ENCODE measurements around the gene SLC25A28.

The SLC25A28 gene

DNA sequence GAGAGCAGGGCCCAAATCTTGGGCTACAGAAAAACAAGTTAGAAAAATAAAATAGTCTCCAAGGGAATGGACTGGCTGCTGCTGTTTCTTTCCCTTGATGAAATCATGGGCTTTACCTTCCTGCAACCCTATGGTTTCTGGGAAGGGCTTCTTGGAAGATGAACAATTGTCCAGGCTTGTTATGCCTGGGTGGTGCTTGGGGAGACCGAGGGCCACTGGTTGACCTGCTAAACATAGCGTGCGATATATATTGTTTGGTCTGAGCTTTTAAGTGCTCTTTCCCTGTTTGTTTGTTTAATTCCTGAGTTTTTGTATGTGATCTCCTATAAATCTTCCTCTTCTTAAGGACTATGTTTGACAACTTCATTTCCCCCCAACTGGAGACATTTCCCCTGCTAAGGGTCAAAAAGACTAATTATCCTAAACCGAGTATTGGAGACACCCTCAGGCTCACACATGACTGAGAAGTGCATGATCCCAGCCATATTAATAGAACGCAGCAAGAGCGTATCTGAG is 37.9 kb downstream of the SLC25A28 start:
- DNase-seq = no peak

GRCh38 chr10:99579971-99580370 is 40.3 kb downstream of the SLC25A28 start:
- DNase-seq = no peak

DNA sequence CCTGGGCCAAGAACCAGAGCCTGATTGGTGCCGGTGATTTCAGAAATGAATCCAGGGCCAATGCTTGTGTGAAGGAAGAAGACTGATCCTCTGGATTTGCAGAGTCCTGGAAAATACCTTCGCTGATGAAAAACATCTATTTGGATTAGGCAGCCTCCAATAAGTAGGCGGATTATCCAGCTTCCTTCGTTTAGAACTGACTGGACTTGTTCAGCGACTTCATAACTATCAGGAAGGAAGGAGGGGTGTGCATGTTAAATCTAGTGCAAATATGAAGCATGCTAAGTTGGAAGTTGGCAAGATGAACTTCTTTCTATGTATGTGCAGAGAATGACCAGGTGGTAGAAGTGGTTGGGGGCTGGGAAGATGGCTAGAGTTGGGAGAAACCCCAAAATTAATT is 46.4 kb downstream of the SLC25A28 start:
- no peak for DNase-seq

GRCh38 chr10:99571816-99572215 is 48.4 kb downstream of the SLC25A28 start:
- no peak for DNase-seq

GRCh38 chr10:99569961-99570360 is 50.3 kb downstream of the SLC25A28 start:
- DNase-seq = no peak

- DNase-seq = no peak
These were observed 50.8 kb downstream of the SLC25A28 start for GRCh38 chr10:99569253-99569939.

DNA sequence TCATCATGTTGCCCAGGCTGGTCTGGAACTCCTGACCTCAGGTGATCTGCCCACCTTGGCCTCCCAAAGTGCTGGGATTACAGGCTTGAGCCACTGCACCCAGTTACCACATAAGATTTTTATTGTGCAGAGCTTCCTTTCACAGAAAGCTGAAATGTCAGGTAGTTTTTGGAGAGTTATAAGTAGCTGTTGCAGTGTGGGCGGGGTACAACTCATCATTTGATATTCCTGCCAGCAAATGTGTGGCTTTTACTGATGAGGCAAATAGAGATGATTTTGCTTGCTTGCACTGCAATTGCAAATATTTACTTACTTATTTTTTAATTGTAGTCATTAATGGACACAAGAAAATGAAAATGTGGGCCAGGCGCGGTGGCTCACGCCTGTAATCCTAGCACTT is 55.1 kb downstream of the SLC25A28 start:
- DNase-seq = no peak

DNA sequence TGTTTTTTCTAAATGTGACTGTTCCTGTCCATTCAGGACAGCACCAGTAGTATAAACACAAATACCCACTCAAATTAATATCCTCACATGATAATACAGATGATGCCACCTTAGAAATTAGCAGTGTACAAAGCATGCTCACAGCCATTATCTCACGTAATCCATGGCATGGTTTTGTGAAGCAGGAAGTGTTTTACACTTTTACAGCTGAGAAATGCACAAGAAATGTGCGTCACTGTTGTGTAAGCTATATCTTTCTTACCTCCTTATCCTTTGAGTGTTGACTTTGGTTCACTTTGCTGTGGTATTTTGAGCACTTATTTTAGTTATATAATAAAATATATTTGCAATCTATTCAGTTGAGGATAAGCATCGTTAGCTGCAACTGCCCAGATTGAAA is 55.9 kb downstream of the SLC25A28 start:
- no peak for DNase-seq

DNA sequence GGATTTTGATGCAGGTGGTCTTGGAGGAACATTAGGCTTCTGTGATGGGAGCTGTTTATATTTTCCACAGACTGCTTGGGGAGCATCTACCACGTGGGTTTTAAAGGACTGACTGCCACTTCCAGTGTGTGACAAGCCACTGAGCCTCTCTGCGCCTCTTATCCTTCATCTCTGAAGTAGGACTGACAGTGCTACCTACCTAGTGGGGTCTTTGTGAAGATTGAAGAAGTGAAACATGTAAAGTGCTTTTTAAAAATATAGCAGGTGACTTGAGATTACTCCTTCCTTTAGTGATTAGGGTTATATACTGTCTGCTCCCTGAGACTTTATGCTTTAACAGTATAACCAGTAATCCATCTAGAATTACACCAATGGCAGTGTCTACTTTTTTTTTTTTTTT is 57.6 kb downstream of the SLC25A28 start:
- no peak for DNase-seq
